GM18907 (cell line): ENCODE results near the gene PIGZ.

Source experiments
- ATAC-seq: cut with Tn5 transposase; IDR thresholded peaks from one replicate; pipeline ENCODE4 v1.9.1; 2021; ENCODE audit warnings: mild to moderate bottlenecking, moderate library complexity; ENCODE audit not compliant: unreplicated experiment

PIGZ gene

GRCh38 chr3:196985954-196986885, 17.6 kb upstream of the PIGZ start:
- ATAC-seq: no peak

- no peak for ATAC-seq
Observed at GRCh38 chr3:196985298-196985697, 16.7 kb upstream of the PIGZ start.

- ATAC-seq: no peak
Observed at GRCh38 chr3:196983186-196983585, 14.6 kb upstream of the PIGZ start.

- ATAC-seq: no peak
Observed at GRCh38 chr3:196981657-196982056, 13.0 kb upstream of the PIGZ start.

- ATAC-seq: no peak
Observed at GRCh38 chr3:196979545-196979944, 10.9 kb upstream of the PIGZ start.

- no peak for ATAC-seq
Observed at GRCh38 chr3:196976941-196977340, 8.3 kb upstream of the PIGZ start.

DNA sequence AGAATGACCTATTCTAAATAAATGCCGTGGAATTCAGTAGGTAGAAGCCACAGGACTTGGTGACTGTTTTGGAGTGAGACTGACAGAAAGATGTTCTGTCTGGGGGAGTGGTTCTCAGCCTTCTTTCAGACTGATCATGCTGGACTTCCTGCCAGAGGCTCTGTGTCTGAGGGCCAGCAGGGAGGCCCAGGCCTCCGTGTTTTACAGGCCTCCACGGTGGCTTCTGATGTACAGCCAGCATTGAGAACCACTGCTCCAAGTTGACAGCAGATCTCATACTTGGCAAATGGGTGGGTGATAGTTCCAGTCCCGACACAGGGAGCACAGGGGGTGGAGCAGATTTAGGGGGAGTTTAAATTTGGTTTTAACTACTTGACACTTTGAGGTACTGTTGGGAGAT, 6.7 kb upstream of the PIGZ start:
- ATAC-seq: no peak

DNA sequence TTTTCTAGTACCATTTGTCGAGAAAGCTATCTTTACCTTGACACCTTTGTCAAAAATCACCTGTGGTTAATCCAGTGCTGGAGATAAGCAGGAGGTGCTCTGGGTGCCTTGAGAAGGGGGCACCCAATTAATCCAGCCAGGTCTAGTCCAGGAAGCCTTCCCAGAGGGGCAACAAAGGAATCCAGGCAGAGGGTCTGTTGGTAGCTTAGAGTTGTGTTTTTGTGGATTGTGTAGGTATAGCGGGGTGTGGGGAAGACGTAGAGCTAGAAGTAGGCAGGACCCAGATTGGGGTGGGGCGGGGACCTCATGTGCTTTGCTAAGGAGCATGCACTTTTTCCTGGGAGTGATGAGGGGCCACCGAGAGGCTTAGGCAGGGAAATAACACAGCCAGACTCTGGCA, 6.0 kb upstream of the PIGZ start:
- no peak for ATAC-seq

- no peak for ATAC-seq
Observed at GRCh38 chr3:196971094-196971698, 2.6 kb upstream of the PIGZ start.

DNA sequence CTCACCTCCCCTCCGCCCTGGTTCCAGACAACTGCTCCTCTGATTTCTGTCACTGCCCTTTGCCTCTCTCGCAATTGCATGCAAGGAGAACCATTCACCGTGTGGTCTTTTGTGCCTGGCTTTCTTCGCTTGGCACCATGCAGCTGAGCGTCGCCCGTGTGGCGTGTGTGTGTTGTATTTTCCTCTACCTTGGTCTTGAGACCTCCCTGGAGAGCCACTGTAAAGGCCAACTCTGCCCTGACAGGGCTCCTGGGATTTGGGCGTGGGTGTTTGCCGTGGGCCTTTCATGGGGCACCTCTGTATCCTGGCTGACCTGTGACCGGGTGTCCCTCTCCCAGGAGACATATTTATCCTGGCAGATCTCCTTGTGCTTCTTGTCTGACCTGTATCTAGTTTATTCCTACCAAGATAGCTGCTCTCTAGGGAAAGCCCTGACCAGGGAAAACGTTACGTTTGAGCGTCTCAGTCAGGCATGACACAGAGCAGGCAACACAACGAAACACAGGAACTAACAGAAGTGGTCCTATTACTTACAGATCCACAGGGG, 2.0 kb upstream of the PIGZ start:
- no peak for ATAC-seq

GRCh38 chr3:196969660-196970546, 1.3 kb upstream of the PIGZ start:
- peak; percentile 52 for ATAC-seq

DNA sequence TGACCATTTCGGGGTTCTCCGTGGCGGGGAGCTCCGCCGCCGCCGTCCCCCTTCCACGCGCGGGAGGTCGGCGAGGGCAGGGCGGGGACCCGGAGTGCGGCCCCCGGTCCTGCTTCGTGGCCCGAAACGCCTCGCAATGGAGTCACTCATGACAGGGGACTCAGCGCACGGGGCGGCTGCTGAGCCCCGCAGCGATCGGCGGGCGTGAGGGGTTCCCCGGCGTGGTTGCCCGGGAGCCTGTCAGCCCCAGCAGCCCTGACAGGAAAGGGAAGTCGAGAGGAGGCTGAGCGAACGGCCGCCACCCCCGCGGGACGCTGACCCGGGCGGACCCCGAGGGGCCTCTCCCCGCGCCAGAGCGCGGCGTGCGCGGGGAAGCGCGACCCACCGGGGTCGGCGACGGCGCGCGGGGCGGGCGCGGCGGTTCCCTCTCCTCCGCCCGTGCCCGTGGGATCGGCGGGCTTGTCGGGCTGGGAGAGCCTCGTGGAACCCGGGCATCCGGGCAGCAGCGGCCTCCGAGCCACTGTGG, 564 bp upstream of the PIGZ start:
- peak; percentile 54 for ATAC-seq

DNA sequence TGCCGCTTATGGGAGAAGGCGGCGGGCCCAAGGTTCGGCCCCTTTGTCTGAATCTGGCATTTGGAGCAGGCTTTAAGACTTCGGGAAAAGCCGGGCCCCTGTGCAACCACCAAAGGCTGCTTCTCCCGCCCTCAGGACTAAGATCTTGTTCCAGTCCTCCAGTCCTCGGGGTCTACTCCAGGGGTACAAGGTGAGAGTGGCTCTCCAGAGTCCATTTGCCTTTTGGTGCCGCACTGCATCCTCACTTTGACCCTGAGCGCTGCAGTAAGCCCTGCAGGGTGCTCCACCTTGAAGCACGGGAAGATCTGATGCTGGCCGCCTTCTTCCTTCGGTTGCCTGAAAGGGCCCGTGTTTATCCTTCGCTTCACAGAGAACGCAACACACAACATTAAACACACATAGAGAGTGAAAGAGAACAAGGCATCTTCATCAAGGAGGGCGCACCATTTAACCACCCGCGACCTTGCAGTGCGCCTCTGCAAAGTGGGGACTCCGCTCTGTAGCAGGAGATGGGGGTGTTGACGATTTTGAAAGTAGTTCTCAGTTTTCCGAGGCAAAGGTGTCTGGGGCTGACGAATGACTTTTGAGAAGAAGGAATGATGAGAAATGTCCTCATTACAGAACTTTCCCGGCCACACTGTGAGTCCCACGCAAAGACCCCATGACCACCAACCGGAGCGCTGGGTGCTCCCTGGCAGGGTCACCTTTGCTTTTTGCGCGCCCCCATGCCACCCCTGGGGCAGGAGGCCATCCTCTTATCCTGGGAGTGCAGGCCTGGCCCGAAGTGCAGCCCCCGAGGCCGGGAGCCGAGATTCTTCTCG, 1.0 kb downstream of the PIGZ start:
- no peak for ATAC-seq

- ATAC-seq: no peak
Observed at GRCh38 chr3:196966526-196967401, 1.9 kb downstream of the PIGZ start.

DNA sequence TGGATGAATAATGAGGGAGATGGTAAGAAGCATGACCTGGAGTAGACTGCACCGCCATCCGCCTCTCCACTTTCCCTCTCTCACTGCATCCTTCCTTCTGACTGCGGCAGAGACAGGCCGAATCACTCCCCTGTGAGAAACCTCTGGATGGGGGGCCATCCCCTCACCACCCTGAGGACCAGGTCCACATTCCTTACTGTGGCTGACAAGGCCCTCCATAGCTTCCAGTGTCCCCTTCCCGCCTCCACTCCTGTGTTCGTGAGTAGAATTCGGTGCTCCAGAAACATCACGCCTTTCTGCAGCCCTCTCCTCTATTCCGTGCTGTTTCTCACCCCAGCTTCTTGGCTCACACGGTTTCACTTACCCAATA, 2.8 kb downstream of the PIGZ start:
- no peak for ATAC-seq

DNA sequence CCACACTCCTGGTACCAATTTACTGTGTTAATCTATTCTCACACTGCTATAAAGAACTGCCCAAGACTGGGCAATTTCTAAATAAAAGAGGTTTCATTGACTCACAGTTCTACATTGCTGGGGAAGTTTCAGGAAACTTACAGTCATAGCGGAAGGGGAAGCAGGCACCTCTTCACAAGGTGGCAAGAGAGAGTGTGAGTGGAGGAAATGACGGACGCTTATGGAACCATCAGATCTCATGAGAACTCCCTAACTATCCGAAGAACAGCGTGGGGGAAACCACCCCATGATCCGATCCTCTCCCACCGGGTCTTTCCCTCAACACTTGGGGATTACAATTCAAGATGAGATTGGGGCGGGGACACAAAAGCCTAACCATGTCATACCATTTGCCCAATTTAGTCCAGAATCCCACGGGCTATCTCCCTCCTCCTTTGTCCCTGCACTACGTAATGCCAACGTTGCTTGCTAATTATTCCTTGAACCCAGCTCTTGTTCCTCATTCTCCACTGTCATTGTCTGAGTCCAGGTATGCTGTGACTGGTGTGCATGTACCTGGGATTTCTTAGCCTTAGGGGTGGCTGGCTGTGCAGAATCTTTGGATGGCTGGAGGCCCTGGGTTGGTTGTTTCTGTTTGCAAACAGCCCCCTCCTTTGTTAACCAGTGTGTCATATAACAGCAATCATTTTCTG, 3.4 kb downstream of the PIGZ start:
- no peak for ATAC-seq

GRCh38 chr3:196963631-196963953, 5.0 kb downstream of the PIGZ start:
- no peak for ATAC-seq

DNA sequence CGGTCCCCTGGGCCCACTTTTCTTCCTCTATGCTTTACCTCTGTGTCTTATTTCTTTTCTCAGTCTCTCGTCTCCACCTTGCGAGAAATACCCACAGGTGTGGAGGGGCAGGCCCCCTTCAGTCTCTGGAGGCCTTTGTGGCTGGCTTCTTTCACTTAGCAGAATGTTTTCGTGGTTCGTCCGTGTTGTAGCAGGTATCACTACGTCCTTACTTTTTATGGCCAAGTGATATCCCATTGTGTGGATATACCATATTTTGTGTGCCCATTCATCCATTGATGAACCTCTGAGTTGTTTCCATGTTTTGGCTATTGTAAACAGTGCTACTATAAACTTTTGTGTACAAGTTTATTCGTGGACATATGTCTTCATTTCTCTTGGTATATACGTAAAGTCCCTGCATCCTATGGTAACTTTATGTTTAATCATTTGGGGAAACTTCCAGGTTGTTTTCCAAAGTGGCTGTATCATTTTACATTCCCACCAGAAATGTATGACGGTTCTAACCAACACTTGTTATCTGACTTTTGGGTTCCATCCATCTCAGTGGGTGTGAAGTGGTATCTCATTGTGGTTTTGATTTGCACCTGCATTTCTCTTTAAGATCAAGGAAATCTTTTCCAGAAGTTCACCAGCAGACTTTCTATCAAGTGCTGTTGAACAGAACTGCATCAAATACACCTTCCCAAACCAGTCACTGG, 5.6 kb downstream of the PIGZ start:
- no peak for ATAC-seq
